Skin epidermis (tissue), 12 donors: Measurements from ENCODE around the gene RNPEPL1.
"Not testable (repeated sequence)": the region's sequence is repeated elsewhere in the genome, so short reads cannot be mapped to it uniquely, and the experiment has no call there.

Source experiments
- H3K27ac ChIP-seq, 21 experiments: fragments of 200-600 bp; sonication (generic) in 11 of 21; one replicate each; pipeline ENCODE4 v1.5.0; 2020; ENCODE audit warnings: mild to moderate bottlenecking in 3 of 21, inconsistent platforms in 2 of 21, moderate library complexity in 2 of 21
- H3K4me3 ChIP-seq, 7 experiments: fragments of 200-600 bp; sonication (generic) in 2 of 7; one replicate each; pipeline ENCODE4 v1.5.0; 2020; ENCODE audit warnings: inconsistent platforms in 2 of 7, mild to moderate bottlenecking in 2 of 7, moderate library complexity in 1 of 7

The RNPEPL1 gene

DNA sequence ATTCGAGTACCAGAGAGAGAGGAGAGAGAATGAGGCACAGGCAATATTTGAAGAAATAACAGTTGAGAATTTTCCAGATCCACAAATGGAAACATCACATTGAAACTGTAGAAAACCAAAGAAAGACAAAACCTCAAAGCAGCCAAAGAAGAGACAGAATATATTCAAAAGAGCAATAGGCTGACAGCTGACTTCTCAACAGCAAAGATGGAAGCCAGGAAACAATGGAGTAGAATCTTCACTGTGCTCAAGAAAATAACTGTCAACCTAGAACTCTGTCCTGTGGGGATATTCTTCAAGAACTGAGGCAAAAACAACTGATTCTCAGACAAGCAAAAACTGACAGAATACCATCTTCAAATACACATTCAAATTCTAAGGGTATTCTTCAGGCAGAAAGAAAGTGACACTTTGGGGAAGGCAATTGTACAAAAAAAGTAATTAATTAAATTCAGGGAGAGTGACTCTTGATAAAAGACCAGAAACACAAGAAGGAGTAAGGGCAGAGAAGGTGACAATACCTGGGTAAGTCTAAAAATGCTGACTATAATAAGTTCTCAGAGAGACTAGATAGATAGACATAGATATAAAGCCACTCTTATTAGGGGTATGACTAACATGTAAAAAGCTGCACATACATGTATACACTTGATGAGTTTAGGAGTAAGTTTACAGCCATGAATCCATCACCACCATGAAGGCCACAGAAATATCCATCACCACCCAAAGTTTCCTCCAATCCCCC is 36.1 kb upstream of the RNPEPL1 start:
- Histone ChIP-seq H3K4me3 (no peak overlapping the region), H3K27ac (no peak overlapping the region)

- H3K27ac ChIP-seq = no peak overlapping the region
- no peak overlapping the region for H3K4me3 ChIP-seq
Observed at GRCh38 chr2:240538031-240538780, 30.1 kb upstream of the RNPEPL1 start.

DNA sequence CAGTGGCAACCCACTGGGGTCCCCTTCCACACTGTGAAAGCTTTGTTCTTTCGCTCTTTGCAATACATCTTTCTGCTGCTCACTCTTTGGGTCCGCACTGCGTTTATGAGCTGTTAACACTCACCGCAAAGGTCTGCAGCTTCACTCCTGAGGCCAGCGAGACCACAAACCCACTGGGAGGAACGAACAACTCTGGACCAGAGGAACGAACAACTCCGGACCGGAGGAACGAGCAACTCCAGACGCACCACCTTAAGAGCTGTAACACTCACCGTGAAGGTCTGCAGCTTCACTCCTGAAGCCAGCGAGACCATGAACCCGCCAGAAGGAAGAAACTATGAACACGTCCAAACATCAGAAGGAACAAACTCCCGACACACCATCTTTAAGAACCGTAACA is 29.2 kb upstream of the RNPEPL1 start:
- H3K27ac ChIP-seq, H3K4me3 ChIP-seq: not testable (repeated sequence)

- H3K4me3 ChIP-seq = no peak overlapping the region
Observed at GRCh38 chr2:240539906-240540305, 28.4 kb upstream of the RNPEPL1 start.

DNA sequence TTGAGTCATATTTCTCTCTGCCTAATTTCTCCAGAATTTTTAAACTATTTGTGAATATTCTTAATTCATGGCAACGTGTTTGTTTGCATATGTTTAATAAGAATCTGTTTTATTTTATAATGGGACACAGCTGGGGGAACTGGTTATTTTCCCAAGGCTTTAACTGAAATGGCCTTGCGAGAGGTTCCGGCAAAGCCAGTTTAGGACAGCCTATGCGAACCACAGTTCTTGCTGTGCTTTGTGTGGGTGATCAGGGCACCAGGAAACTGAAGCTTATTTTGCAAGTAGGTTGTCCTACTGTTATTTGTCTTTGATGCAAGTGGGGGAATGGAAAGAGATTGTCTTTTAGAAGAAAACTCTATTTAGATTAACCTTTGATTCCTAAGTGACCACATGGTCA is 17.0 kb upstream of the RNPEPL1 start:
- no peak overlapping the region for H3K4me3 ChIP-seq
- no peak overlapping the region for H3K27ac ChIP-seq

More at GRCh38 chr2:240539906-240540305, 28.4 kb upstream of the RNPEPL1 start:
- H3K27ac ChIP-seq = no peak overlapping the region

DNA sequence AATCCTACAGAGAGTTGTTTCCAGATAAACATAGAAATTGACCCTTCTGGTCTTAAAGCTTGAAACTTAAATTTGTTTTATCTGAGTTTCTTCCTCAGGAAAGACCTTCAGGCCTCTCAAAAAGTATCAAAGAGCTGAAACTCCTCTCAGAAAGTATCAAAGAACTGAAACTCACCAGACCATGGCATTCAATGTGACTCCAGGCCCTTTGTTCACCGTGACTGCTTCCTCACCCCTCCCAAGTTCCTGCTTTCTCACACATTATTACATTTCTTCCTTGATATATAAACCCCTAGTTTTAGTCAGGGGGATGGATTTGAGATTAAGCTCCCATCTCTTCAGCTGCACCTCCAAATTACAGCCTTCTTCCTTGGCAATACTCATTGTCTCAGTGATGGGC is 16.5 kb upstream of the RNPEPL1 start:
- no peak overlapping the region for H3K27ac ChIP-seq
- H3K4me3 ChIP-seq = no peak overlapping the region

DNA sequence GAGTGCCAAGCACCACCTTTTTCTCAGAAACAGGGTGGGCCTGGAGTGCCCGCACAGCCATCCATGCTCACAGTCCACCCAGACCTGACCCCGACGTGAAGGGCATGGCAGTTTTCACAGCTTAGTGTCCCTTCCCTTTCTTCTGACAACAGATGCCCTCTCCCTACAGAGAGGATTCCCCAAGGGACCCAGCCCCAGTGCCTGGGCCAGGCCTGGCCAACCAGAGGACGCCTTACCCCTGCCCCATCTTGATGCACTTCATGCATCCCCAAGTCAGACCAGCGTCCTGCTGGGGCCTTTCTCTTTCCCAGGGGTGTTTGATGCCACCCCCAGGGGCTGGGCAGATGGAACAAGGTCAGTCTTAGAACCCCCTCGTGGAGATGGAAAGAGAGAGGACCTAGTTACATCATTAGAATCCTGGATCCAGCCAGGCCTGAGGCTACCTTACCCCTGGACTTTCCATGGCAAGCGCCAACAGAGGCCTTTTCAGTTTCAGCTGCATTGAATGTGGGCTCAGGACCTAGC is 14.3 kb upstream of the RNPEPL1 start:
- no peak overlapping the region for H3K4me3 ChIP-seq

DNA sequence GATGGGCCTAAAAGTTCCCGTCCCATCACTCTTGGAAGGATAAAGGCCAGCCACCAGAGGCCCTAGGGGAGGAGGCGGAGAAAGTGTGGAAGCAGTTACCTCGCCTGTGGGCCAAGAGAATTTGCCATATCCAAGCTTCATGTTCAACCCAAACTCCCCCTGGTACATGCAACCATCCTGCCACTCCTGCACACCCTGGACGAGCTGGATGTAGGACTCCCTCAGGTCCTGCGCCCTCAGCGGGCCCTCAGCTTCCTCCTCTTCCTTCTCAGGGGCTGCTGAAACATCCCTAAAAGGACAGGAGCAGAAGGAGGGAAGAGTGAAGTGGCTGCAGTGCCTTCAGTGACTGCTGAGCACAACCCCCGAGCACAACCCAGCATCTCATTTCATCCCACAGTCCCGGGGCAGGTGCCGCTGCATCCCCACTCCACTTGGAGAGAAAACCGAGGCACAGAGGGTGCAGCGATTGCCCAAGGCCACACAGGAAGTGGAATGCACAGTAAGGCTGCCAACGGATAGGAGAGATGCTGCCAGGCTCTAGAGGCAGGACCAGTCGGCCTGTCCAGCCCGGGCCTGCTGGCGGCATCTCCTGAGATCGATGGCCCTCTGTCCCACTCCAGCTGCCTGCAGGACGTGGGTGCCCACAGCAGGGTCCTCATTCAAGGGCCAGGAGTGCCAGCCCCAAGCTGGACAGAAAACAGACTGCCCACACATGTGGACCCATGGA is 13.4 kb upstream of the RNPEPL1 start:
- H3K27ac ChIP-seq = no peak overlapping the region
- no peak overlapping the region for H3K4me3 ChIP-seq

More for the DNA sequence above, 14.3 kb upstream of the RNPEPL1 start:
- H3K27ac ChIP-seq = peak overlapping the region in 1 of 21 experiments; percentile 10

- H3K27ac ChIP-seq = no peak overlapping the region
- no peak overlapping the region for H3K4me3 ChIP-seq
Observed at GRCh38 chr2:240555541-240556250, 12.6 kb upstream of the RNPEPL1 start.

DNA sequence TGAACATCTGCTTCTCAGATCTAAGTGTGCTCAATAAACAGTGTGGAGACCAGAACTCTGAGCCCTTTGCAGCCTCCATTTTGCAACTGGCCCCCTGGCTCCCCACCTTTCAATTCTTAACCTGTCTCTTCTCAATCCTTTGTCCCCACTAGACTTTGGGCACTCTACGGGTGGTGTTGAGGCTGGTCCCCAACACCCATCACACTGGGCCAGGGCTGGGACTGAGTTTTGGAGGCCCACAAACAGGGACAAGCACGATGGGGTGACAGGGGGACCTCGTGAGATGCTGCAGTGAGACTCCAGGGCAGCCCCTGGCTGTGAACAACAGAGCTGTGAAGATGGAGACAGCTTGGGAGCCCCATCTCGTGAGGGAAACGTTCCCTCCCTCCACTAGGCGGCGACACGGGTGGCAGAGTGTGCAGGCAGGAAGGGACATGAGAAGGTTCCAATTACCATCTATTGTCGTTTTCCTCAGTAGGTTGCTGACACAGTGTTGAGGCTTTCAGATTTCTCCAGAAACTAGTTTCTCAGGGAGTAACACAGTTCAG is 11.7 kb upstream of the RNPEPL1 start:
- H3K27ac ChIP-seq = no peak overlapping the region
- H3K4me3 ChIP-seq = peak overlapping the region in 4 of 7 experiments; percentile 34 to 61 (median 52)

GRCh38 chr2:240557101-240557751 is 11.1 kb upstream of the RNPEPL1 start:
- H3K27ac ChIP-seq = peak overlapping the region in 6 of 21 experiments; percentile 2 to 70 (median 48)
- H3K4me3 ChIP-seq = peak overlapping the region; percentile 34 to 61 (median 48)

- H3K4me3 ChIP-seq = peak within 1 kb of the TSS; percentile 34 to 61 (median 48)
- H3K27ac ChIP-seq = peak within 1 kb of the TSS in 6 of 21 experiments; percentile 2 to 70 (median 48)
Observed at GRCh38 chr2:240557808-240558207, 10.5 kb upstream of the RNPEPL1 start, which contains the start of gene ANKMY1. TSS of gene ANKMY1 (minus strand) at chr2:240557988. CDS start at chr2:240557335, 653 bp downstream.

DNA sequence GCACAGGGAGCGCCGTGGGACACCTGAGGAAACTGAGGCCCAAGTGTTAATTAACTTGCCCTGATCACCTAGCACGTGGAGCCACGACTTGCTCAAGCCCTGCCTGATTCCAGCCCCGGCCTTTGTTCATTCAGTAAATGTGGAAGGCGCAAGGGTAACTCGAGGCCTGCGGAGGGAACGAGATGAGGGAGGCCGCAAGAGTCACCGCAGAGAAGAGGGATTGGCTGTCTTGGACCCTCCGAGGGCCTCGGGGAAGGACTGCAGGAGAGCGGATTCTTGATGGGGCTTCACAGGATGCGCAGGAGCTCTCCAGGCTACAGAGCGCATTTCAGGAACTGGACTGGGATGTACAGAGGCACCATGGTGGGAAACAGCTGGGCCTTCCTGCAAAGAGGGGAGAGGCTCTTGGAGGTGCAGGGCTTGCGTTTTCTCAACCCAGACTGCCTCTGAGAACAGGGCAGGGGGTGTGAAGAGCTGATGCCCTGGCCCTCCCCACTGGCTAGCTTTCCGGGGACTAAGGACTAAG is 10.0 kb upstream of the RNPEPL1 start:
- Histone ChIP-seq H3K4me3 (peak overlapping the region in 5 of 7 experiments; percentile 34 to 61 (median 49)), H3K27ac (no peak overlapping the region)

DNA sequence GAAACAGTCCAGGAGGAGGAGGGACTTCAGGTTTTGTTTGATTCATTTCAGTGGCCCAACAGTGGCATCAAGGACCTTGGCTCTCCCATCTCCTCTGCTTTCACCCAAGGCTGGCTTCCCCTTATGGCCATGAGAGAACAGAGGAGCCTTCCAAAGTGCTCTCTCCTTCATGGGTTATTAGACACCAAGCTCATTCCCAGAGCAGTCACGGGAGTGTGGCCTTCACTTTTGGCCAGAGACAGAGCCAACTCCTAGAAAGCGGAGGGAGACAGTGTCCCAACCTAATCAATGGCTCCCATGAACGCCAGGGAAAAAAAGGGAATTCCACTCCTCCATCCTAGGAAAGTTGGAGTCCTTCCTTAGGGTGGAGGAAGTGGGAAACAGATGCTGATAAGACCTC is 9.0 kb upstream of the RNPEPL1 start:
- no peak overlapping the region for H3K4me3 ChIP-seq
- no peak overlapping the region for H3K27ac ChIP-seq

GRCh38 chr2:240560084-240560479 is 8.2 kb upstream of the RNPEPL1 start, which contains the start of gene DUSP28:
TSS of gene DUSP28 (plus strand) at chr2:240560357. CDS start at chr2:240560685, 328 bp downstream.
- Histone ChIP-seq H3K4me3 (peak within 1 kb of the TSS; percentile 58 to 92 (median 85)), H3K27ac (peak within 1 kb of the TSS; percentile 93 to 100 (median 99))

- H3K27ac ChIP-seq = peak overlapping the region; percentile 93 to 100 (median 99)
Observed at GRCh38 chr2:240560480-240561324, 7.6 kb upstream of the RNPEPL1 start.

GRCh38 chr2:240561325-240561971 is 6.8 kb upstream of the RNPEPL1 start:
- Histone ChIP-seq H3K27ac (peak overlapping the region; percentile 26 to 100 (median 98)), H3K4me3 (peak overlapping the region; percentile 58 to 92 (median 85))

More at GRCh38 chr2:240560480-240561324, 7.6 kb upstream of the RNPEPL1 start:
- H3K4me3 ChIP-seq = peak overlapping the region; percentile 58 to 92 (median 85)
